Transverse colon (tissue), 4 donors: ENCODE results near the gene SGK2.

Experiments used
- EP300 ChIP-seq: sonication (generic); formaldehyde crosslinking; IDR thresholded peaks from one replicate; pipeline ENCODE4 v1.6.1; 2017; ENCODE audit warnings: antibody characterized with exemption, low read depth
- POLR2A ChIP-seq: fragments of 450-650 bp; IDR thresholded peaks from one replicate; pipeline ENCODE4 v1.6.1; 2016; ENCODE audit warnings: antibody characterized with exemption, mild to moderate bottlenecking, moderate library complexity
- POLR2AphosphoS5 ChIP-seq, 3 donors: sonication (generic); formaldehyde crosslinking; IDR thresholded peaks; one replicate each; pipeline ENCODE4 v1.6.1; 2016; ENCODE audit warnings: antibody characterized with exemption in 3 of 3
- TF ChIP-seq, protein P1 (sequence below), 5 experiments: fragments of 200-600 bp in 3 of 5; fragments of 450-650 bp in 2 of 5; sonication (generic) in 3 of 5; IDR thresholded peaks; 1 replicate in 2 of 5; 2 replicates in 3 of 5; pipeline ENCODE4 v1.5.1; 2016 to 2017; ENCODE audit warnings: antibody characterized with exemption in 5 of 5, inconsistent platforms in 3 of 5, mild to moderate bottlenecking in 2 of 5, moderate library complexity in 1 of 5

- TF ChIP-seq, protein P1, sequence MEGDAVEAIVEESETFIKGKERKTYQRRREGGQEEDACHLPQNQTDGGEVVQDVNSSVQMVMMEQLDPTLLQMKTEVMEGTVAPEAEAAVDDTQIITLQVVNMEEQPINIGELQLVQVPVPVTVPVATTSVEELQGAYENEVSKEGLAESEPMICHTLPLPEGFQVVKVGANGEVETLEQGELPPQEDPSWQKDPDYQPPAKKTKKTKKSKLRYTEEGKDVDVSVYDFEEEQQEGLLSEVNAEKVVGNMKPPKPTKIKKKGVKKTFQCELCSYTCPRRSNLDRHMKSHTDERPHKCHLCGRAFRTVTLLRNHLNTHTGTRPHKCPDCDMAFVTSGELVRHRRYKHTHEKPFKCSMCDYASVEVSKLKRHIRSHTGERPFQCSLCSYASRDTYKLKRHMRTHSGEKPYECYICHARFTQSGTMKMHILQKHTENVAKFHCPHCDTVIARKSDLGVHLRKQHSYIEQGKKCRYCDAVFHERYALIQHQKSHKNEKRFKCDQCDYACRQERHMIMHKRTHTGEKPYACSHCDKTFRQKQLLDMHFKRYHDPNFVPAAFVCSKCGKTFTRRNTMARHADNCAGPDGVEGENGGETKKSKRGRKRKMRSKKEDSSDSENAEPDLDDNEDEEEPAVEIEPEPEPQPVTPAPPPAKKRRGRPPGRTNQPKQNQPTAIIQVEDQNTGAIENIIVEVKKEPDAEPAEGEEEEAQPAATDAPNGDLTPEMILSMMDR (IDR thresholded peaks at IDR 0.05) = no peak
- no peak for TF ChIP-seq POLR2AphosphoS5 (IDR thresholded peaks at IDR 0.05)
- no peak for TF ChIP-seq POLR2A
- no peak for TF ChIP-seq EP300
Observed at GRCh38 chr20:43529457-43530153, 29.2 kb upstream of the SGK2 start.
